GM13977 (cell line): ENCODE data around the gene GZF1.

Experiments
- DNase-seq: peaks from one replicate; pipeline ENCODE4 v3.0.0; 2012; ENCODE audit warnings: low spot score
- CTCF ChIP-seq: IDR thresholded peaks from 2 replicates; pipeline ENCODE4 v1.5.1; 2012; ENCODE audit warnings: mild to moderate bottlenecking, control low read depth; ENCODE audit not compliant: insufficient read depth; ENCODE audit errors: extremely low read depth, missing control alignments
- in situ Hi-C: fragments of 300-500 bp; cut with MboI; formaldehyde crosslinking; loops from one replicate; pipeline ENCODE4 v1.12.0; 2022; ENCODE audit warnings: low sequenced_read_pairs, low pct_unique_long_range_greater_than_20kb, mixed read lengths, inconsistent platforms; ENCODE audit not compliant: unreplicated experiment

Gene GZF1

GRCh38 chr20:23349338-23350195, 12.4 kb upstream of the GZF1 start:
- peak; percentile 42 for TF ChIP-seq CTCF
- in situ Hi-C loops = loop anchor here (25.0 kb wide), 1 partner anchor 287 kb away; no protein-coding TSS in a partner anchor
- DNase-seq = peak; percentile 76

- DNase-seq = peak; percentile 92
- peak; percentile 33 for TF ChIP-seq CTCF
- in situ Hi-C loops = no loop called here
Observed at GRCh38 chr20:23350196-23350903, 11.6 kb upstream of the GZF1 start, which contains the start of gene NXT1. Gene NXT1, plus strand, starts transcription at chr20:23350791. Its CDS starts 3,251 bp downstream, at chr20:23354042.

GRCh38 chr20:23350904-23351838, 10.8 kb upstream of the GZF1 start:
- no peak for TF ChIP-seq CTCF
- peak; percentile 70 for DNase-seq
- in situ Hi-C loops = no loop called here

GRCh38 chr20:23356203-23356602, 5.8 kb upstream of the GZF1 start:
- in situ Hi-C loops = no loop called here
- TF ChIP-seq CTCF = no peak
- DNase-seq = no peak

- in situ Hi-C loops = no loop called here
- peak; percentile 94 for DNase-seq
- no peak for TF ChIP-seq CTCF
Observed at GRCh38 chr20:23357767-23358562, 4.0 kb upstream of the GZF1 start.
